HG03571 (cell line): ENCODE results near the gene KIF1A.
"Not testable (repeated sequence)": the region's sequence is repeated elsewhere in the genome, so short reads cannot be mapped to it uniquely, and the experiment has no call there.

Experiments
- ATAC-seq: cut with Tn5 transposase; IDR thresholded peaks from one replicate; pipeline ENCODE4 v1.9.1; 2021; ENCODE audit not compliant: unreplicated experiment

Gene KIF1A

DNA sequence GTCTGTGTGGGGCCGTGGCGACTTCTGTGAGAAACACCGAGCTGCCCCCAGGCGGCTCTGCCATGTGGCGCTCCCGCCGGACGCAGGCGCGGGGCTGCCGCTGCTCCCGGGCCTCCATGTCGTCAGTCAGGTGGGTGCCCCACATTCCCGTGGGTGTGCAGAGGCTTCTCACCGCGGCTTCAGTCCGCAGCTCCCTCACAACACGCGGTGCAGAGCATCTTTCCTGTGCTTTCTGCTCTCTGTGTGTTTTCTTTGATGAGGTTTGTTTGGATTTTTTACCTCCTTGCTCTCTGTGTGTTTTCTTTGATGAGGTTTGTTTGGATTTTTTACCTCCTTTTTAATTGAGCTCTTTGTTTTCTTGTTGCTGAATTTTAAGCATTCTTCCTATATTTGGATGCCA, 115.4 kb downstream of the KIF1A start:
- no peak for ATAC-seq

DNA sequence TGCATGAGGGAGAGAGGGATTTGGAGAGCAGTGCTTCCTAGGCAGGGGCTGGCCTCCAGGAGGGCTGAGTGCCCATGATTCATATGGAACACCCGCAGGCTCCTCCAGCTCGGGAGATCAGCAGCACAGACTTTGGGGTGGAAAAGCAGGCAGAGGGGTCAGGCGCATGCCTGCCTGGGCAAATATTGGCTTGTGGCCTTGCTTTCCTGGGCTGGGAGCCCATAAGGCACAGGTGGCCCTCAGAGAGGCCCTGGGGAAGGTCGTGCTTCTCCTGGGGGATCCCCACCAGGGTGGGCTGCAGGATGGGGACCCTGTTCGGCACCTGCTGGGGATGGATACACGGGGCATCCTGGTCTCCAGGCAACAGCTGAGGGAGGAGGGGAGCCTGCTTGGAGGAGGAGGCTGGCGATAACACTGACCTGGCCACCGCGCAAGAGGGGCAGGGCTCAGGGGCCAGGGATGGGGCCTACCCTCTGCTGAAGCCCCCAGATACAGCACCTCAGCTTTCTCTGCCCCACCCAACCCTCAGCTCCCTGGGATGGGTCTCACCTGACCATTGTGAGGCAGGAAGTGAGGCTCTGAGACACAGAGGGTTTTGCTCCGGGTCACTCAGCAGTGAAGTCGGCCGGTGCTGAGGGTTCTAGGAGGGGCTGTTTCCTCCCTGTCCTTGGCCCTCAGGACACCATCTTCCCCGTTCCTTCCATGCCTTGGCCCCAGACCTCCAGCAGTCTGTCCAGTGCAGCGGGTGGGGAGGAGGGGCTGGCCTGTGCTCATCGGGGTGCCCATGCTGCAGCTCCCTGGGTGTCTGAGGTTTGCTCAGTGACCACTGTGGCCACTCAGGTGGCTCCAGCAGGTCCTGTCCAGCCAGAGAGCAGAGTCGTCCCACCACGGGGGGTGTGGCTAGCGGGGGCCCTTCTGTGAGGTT, 116.3 kb downstream of the KIF1A start:
- ATAC-seq, result no peak

DNA sequence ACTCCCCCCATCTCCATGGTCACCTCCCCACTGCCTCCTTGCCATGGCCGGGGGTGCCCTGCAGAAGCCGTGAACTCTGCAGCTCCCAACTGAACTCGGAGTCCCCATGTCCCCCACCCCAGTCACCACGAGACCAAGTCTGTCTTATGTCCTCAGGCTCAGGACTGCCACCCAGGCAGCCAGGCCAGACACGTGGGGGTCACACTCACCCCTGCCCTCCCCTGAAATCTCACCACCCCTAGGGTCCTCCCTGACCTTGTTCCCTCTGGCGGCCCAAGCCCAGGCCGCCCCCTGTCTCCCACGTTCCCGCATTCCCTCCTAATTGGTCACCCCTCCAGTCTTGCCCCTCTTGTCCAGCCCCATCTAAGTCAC, 117.4 kb downstream of the KIF1A start:
- no peak for ATAC-seq

DNA sequence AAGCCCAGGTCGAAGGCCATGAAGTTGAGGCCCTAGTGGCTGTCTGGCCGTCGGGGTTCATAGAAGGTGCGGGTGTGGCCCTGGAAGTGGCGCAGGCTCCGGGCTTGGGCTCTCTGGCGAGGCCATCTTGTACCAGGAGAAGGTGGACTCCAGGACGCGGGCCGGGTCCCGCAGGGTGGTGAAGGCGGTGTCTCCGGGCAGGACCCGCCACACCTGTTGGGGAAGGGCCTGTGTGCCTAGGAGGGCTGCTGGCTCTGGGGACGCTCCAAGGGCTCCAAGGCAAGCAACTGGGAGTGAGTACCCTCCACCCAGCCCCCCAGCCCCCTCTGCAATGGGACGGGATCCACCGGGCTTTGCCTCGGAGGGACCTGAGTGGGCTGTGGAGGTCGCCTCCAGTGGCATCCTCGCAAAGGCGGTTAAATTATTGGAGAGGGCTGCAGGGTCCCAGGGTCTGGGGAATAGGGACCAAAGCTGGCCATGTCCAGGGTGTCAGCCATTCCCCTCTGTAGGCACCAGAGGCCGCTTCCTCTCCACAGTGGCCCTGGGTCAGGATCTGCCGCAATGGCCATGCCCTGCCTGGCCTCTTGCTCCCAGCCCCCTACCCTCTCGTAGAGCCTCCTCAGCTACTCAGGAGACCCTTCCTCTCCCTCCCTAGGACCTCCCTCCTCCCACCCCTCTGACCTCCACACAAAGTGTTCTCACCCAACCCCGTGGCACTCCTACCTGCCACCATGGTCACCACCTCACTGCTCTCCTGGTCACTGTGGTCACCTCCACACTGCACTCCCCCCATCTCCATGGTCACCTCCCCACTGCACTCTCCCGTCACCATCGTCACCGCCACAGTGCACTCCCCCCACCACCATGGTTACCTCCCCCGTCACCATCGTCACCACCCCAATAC, 118.0 kb downstream of the KIF1A start:
- no peak for ATAC-seq

DNA sequence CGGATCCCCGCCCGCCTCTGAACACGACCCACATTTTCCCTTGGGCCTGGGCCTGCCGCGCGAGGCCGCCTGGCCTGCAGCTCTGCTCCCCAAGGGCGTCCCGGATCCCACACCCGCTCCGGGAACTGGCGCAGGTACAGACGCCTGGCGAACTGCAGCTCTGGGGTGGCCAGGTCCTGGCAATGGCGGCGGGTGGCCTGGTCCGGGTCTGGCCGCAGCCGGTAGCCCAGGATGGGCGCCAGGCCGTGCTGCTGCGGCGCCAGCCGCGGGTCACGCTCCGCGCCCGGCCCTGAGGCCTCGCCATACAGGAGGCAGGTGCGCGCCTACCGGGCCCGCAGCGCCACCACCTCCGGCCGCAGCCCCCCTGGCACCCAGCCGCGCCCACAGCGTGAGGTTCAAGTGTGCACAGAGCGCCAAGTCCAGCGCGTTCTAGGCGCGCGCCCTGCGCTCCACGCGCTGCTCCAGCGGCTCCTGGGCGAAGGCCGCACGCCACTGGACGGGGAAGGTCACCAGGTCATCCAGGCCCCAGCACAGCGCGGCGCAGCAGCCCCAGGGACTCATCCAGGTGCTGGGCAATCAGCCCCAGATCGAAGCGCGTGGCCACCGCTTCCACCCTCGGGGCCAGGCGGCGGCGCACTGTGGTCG, 118.8 kb downstream of the KIF1A start:
- no peak for ATAC-seq

DNA sequence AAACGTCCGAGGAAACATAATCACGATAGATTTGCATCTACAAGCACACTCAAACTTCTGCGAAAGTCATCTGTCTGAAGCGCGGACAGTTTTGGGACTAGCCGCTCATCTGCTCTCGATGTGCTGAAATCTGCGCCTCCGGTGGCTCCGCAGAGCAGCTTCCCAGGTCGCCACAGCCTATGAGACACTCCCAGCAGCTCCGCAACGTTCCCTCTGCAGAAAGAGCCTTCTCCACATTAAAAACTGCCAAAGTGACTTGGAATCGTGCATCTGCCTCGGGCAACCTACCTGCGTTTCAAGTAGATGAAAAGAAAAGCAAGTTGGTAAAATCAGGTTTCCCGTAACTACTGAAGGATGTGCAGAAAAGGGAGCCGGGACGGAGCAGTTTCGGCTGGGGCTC, 119.4 kb downstream of the KIF1A start:
- not testable (repeated sequence) for ATAC-seq

DNA sequence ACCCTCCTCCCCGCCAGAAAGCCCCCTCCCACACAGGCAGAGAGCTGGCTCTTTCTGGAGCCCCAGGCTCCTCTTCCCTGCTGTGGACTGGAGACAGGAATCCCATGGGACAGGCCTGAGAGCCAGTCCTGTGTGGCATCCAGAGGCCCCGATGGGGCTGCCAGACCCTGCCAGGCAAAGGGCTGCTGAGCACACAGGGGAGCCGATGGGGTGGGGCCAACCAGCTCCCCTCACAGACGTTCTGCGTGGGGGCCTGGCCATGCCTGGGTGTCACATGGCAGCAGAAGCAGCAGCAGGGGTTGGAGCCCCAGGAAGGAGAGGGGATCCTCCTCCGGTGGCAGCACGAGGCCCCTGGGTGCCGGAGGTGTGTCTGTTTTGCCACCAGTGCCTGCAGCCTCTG, 120.2 kb downstream of the KIF1A start:
- ATAC-seq, result not testable (repeated sequence)

DNA sequence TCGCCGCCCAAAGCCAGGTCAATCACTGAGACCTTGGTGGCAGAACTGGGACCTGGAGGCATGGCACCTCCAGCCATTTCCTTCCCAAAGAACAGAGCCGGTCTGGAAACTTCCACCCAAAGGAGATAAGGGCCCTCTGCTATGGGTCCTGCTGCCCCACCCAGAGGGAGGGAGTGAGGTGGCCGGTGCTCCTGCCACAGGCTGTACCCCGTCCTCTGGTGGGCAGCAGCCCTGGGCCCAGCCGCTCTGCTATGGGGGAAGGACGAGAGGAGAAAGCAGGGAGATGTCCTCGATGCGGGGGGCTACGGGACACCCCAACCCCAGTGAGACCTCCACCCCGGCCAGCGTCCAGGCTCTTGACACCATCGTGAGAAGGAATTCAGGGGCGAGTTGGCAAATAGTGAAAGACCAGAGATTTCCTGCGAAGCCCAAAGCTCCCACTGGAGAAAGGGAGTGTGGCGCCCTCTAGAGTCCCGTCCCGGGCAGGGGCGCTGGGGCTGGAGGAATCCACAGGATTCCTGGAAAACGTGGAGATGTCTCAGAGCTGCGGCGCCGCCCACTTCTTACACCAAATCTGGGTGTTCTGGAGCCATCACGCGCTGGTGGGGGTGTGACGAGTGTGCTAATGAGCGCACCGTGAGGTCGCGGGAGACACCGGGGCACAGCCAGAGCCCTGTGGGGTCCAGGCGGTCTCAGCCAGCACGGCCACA, 121.0 kb downstream of the KIF1A start:
- ATAC-seq, result not testable (repeated sequence)

DNA sequence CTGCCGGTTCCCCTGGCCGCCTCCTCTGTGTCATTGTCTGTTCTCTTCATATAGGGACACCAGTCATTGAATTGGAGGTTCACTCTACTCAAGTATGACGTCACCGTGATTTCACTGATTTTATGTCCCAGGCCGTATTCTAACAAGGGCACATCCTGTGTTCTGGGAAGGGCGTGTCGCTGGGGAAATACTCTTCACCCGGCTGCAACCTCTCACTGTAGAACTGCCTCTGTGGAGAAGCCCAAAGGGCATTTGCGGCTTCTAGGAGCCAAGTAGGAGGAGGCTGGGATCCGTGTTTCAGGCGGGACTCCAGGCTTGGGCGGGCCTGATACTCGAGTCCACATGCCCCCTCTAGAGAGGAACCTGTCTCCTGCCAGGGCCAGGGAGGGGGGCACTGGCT, 123.5 kb downstream of the KIF1A start:
- not testable (repeated sequence) for ATAC-seq

DNA sequence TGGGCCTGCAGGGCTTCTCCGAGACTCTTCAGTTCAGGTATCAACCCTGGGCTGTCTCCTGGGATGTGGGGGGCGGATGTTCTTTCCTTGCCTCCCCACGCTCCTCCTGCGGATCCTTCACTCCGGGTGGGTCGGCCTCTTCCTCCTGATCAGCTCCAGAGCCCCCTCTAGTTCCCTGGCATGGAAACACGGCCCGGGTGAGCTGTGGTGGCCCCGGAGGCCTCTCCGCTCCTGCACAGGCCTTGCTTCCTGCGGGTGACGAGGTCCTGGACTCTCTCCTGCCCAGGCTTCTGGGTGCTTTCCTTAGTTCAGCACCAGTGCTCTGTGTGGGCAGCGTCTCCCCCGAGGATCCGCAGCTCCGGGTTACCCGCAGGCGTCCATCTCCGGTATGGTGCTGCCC, 124.4 kb downstream of the KIF1A start:
- ATAC-seq, result not testable (repeated sequence)

DNA sequence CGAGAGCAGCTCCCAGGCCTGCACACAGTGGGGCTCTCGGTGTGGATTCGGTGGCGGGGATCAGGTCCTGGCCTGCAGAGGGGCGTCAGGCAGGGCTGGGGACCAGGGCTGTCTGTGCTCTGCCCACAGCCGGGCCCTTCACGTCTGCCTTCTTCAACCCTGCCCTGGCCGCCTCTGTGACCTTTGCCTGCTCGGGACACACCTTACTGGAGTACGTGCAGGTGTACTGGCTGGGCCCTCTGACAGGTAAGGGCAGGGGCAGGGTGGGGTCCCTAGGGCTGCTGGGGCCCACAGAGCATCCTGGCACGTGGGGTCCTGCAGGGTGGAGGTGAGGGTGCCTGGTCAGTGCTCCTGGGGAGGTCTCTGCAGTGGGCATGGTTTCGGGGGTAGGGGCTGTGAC, 125.7 kb downstream of the KIF1A start:
- not testable (repeated sequence) for ATAC-seq

DNA sequence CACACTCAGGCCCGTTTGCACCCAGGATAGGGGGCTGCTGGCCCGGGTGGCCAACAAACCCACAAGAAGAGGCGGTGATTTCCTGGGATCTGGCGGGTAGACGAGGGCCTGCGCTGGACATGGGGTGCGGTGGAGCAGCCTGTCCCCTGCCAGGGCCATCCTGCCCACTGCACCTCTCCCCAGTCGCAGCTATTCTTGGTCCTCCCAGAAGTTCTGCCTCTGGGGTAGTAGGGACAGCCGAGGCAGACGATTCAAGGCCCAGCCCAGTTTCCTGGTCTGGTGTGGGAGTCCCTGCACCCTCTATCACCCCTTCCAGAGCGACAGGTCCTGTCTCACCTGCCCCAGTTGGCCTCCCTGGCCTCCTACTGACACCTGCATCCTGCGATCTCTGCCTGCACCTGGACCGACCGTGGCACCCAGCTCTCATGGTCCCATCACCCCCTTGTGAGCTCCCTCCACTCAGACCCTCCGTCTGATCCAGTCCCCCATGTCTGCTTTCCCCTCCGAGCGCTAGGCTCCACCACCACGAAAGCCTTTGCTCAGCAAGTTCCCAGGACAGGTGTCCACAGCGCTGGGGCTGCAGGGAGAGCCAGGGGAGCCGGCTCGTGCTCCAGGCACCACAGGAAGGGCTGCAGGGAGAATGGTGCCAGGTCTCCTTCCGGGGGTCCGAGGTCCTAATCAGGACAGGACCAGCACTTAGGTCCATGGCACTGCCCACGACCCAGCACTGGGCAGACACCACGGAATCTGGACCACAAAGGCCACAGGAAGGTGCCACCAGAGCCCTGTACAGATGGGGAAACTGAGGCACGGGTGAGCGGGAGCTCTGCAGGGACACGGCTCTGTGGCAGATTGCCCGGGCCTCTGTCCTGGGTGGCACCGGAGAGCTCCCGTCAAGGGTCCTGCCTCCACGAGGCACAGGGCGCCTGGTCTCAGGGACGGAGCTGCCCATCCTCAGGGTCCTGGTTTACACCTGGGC, 127.1 kb downstream of the KIF1A start:
- ATAC-seq, result not testable (repeated sequence)

DNA sequence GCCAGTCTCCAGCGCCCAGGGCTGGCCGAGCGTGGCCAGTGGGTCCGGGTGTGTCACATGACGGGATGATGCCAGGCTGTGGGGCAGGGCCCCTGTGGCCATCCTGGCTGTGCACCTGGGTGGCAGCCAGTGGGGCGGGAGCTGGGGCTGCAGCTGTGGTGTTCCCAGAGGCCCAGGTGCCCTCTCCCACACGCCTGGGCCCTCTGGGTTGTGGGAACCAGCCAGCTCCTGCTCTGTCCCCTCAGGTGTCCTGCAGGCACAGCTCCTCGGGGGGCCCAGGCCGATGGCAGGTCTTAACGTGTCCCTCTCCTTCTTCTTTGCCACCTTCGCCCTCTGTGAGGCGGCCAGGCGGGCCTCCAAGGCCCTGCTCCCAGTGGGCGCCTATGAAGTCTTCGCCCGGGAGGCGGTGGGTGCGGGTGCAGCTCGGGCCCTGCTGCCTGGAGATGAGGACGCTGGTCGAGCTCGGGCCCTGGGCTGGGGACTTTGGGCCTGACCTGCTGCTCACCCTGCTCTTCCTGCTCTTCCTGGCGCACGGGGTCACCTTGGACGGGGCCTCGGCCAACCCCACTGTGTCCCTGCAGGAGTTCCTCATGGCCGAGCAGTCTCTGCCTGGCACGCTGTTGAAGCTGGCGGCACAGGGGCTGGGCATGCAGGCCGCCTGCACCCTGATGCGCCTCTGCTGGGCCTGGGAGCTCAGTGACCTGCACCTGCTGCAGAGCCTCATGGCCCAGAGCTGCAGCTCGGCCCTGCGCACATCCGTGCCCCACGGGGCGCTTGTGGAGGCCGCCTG, 128.2 kb downstream of the KIF1A start, which contains the start of gene AQP12A:
Gene AQP12A, plus strand, starts transcription at position 236 of the 790 bp plus-strand sequence. Its CDS starts 48 bp downstream, at position 284.
- ATAC-seq, result not testable (repeated sequence)

DNA sequence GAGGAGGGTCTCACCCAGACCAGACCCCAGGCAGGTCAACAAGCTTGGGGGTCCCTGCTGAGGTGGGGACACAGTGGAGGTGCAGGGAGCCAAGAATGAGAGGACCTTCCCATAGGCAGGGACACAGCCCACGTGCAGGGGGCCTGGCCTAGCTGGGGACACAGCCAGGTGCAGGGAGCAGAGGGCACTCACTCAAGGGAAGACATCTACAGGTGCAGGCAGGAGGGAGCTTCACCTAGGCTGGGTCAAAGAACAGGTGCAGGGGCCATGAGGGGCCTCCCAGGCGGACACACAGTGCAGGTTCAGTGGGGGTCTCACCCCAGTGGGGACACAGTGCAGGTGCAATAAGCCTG, 129.0 kb downstream of the KIF1A start:
- not testable (repeated sequence) for ATAC-seq

DNA sequence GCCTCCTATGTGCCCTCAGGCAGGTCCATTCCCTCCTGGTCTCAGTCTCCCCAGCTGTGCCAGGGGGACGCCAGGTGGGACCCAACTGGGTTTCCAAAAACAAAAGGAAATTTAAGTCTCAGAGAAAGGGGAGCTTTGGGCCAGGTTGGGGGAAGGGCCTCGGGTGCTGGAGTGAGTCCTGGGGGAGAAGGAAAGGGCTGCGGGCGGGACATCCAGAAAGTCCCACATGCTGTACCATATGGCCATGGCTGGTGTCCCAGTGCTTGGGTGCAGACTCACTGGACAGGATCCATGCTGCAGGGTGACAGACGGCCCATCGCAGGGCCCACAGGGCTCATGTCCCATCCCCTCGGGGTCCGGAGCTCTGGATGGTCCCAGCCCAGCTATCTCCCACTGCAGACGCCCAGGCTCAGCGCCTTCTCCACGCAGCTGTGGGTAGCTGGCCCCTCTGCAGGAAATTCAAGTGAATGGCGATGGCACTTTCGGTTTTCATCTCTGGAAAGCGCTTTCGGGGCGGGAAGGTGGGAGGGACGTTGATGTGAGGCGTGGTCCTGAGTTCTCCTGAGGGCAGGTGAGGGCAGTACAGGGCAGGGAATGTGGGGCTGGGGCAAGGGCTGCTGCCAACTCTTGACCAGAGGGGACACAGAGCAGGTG, 129.5 kb downstream of the KIF1A start:
- ATAC-seq, result not testable (repeated sequence)

DNA sequence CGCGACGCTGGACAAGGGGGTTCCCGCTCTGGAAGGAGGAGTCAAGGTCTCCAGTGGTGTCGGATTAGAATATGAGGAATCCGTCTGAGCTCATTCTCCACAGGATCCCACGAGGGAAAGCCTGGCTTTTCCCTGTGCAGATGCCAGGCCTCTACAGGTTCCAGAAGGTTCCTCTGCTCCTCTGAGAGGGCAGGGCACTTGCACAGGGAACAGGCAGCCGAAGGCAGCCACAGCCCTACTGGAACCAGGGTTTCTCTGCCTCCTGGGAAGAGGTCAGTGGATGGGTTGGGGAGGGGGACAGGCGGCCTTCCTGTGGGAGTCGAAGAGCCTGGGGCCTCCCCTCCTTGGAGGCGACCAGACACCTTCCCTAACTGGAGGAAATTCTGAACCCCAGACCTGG, 130.0 kb downstream of the KIF1A start:
- ATAC-seq, result no peak

DNA sequence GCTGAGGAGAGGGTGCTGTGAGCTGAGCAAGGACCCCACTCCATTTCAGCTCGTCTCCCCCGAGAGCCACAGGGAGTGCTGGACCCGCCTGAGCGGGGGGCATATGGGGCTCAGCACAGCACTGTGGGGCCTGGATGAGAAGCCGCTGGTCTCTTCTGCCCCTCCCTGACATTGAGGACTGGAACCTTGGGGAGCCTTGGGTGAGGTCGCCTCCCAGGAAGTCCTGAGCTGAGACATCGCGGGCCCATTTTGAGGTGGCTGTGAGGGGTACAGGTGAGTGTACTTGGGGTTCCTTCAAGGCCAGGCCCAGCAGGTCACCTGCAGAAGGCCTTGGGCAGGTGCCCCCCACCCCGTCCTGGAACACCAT, 131.5 kb downstream of the KIF1A start:
- ATAC-seq, result no peak
